HG03097 (cell line): ENCODE measurements around the gene CCDC182.

Experiments used
- ATAC-seq: cut with Tn5 transposase; IDR thresholded peaks from one replicate; pipeline ENCODE4 v1.9.1; 2021; ENCODE audit not compliant: unreplicated experiment, low FRiP score

Gene CCDC182

DNA sequence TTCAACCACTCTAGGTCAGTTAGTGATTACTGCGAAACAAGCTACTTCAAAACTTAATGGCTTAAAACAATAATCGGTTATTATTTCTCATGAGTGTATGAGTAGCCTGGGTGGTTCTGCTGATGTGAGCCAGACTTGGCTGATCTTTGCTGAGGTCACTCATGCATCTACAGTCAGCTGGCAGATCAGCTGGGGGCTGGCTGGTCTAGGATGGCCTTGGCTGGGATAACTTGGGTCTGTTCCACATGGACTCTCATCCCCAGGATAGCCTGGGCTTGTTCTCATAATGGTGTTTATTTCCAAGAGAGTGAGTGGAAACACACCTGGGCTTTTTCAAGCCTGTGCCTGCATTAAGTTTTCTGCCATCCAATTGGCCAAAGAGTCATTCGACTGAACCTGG, 13.0 kb downstream of the CCDC182 start:
- no peak for ATAC-seq

DNA sequence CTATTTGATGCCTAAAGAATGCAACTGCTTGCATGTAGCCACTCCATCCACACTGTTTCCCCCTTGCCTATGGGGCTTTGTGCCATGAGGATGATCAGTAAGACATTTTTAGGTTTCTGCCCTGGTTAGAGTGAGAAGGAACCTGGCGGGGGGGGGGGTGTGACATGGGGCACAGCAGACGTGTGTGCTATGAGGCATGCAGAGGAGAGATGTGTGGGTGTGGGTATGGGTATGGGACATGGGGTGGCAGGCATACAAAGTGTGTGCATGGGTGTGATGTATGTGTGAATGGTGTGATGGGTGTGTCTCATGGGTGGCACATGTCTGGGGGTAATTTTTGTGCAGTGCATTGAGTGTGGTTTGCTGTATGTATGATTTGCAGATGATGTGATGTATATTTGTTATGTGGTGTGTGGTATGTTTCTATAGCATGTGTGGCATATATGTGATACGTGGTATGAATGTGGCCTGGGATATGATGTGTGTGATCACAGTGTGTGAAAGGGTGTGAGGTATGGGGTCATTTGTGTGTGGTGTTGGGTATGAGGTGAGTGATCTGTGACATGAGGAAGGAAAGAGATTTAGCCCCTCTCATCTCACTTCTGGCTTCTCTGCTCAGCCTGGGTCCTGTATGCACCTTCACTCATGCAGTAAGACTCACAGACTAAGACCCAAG, 14.9 kb downstream of the CCDC182 start:
- no peak for ATAC-seq

DNA sequence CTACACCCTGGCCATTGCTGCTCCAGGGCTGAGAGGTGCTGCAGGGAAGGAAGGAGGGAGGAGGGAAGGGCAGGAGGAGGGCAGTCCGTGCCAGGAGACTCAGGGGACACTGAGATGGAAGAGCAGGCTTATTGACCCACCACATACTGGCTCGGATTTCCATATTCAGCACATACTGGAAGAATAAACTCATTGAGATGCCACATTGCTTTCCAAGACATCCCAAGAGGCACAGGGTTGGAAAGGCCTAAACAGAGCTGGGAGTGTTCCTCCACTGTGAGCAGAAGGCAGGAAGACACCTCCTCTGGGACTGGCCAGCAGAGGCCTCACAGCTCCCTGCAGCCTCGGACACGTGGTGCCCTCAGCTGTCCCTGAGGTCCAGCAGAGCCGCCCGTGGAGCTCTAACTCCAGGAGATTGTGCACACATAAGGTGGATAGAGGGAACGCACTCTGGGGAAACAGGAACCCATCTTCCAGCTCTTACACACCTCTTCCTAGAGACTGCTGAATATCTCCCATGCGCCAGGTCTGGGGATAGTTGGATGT, 17.4 kb downstream of the CCDC182 start:
- no peak for ATAC-seq

DNA sequence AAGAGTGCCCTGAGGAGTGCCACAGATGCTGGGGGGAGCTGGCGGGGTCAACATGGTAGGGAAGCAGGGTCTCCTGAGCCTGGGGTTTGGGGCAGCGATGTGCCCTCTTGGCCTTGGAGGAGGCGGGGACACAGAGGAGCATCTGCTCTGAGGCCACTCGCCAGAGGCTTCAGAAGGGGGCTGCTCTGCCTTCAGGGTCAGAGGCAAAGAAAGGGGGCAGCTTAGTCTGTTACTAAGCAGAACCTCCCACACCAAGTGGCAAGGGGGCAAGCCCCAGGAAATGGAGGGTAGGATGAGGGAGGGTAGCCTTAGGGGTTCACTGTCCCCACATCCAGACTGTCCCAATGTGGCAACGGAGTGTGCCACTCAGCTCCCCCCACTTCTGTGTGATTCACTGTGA, 18.3 kb downstream of the CCDC182 start:
- ATAC-seq, result no peak

DNA sequence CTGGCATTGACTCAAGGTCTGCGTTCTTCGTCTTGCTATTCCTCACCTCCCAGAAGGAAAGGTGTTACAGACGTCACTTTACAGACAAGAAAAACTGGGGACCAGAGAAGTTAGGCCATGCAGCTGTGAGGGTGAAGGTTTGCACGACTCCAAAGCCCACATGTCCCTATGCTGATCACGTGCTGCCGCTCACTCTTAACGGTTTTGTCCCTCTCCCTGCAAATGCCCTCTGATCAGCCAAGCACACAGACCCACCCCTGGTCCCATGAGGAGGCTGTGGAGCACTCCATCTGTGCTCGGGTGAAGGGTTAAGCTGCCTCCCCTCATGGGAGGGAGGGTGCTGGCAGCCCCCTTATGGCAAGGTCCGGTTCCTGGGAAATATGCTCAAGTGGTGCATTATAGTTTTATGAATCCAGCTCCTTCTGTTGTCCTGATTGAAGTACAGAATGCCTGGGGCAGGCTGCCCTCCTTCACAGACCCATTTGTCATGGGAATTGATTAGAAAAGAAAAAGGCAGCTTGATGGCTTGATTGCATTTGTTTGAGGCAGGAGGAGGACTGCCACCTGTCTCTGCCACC, 18.8 kb downstream of the CCDC182 start:
- no peak for ATAC-seq

DNA sequence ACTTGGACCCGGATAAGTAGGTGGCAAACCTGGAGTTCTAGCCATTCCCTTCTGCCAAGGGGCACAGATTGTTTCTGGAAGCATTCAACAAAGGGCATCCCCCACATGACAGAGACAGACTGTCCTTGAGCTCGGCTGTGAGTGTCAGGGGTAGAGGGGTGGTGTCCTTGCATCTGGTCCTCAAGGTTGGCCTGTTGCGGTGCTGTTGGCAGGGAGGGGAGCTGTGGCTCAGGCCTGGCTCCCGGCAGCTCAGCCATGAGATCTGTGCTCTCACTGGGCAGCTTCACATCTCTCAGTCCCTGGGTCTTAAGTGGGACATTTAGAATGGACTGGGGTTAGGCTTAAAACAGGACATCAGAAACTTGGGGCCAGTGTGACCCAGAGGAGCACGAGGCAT, 20.4 kb downstream of the CCDC182 start:
- ATAC-seq, result no peak

DNA sequence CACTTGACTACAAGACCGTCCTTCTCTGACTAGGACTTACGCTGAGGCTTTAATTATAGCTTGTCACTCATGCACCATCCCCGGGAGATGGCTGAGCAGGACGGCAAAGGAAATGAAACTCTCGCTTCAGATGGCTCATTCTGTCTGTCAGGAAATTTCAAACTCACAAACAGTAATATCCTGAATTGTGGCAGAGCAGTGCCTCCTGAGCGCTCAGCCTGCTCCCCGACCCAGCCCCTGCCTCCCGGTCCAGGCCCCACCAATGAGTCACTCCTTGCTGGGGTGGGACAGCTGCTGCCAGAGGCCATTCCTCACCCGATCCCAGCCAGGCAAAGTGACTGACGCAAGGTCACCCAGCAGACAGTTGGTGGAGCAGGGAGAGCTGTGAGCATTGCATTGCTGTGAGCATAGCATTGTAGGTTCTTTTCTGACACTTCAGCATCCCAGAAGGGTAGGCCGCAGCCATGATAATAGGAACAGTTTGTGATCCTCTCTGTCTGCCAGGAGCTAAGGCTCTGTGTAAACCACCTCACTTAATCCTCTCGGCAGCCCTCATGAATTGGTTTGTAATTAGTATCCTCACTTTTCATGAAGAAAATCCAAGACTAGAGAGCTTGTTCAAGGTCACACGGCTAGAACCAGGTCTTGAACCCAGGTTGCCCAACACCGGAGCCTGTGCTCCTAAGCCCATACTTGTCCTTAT, 20.9 kb downstream of the CCDC182 start:
- ATAC-seq, result peak; percentile 72

DNA sequence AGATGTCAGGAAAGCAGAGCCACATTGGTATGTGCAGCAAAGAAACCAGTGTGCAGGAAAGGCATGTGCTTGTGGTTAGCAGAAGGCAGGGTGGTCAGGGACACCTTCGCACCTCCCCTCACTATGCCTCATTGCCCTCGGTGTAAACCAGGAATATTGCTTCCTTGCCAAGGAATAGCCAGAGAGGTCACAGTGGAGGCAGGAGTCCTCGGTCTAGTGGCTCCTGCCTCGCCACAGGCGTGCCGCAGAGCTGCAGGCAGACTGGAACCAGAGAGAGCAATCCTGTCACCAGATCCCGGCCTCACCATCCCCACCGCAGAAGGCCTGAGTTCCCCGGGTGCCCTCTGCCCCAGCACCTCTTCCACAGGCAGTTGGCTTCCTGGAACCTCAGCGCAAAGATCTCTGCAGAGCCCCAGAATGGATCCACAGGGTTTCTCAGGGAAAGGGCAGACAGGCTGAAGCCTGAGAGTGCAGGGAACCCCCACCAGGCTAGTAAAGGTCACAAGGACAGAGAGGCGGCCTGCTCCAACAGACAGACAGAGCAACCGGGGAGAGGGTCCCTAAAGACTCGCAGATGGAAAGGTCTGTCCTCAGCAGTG, 21.6 kb downstream of the CCDC182 start:
- ATAC-seq, result no peak

DNA sequence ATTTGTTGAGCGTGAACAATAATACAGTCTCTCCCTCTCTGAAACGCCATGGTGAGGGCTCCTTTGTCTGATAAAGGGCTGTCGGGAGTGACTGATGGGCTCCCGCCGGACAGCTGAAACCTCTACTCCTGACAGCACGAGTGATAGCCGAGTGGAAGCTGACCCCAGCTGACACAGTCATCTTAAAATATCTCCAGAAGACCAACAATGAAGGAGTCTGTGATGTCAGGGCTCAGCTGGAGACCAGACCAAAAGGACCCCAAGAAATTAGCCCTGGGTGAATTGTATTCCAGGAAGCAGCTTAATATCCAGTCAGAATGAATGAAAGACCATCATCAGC, 22.4 kb downstream of the CCDC182 start:
- no peak for ATAC-seq

DNA sequence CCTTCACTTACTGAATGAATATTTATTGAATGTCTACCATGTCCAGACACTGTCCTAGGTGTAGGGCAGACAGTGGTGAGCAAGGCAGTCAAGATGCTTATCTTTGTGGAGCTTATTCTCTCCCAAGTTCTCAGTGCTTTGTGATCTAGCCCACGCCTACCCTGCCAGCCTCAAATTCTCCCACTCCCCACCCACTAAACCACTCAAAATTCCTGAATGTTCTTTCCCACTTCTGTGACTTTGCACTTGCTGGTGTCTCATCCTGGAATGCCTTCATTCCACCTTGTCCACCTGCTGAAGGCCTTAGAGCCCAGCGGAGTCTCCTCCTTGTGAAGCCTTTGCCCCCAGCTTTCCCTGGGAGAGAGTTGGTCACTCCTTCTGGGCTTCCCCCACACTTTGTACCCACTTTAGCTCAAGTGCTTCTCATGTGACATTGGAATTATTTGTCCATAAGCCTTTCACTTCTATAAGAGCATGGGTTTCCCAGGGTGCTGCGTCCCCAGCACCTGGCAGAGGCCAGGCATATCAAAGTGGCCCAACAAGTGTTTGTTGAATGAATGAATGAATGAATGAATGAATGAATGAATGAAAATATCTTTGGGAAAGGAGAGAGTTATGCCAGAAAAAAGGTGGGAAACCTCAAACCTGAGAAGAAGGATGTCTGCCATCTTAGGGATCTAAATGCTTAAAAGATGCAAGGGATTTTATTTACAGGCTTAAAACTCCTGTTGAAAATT, 23.0 kb downstream of the CCDC182 start:
- no peak for ATAC-seq

DNA sequence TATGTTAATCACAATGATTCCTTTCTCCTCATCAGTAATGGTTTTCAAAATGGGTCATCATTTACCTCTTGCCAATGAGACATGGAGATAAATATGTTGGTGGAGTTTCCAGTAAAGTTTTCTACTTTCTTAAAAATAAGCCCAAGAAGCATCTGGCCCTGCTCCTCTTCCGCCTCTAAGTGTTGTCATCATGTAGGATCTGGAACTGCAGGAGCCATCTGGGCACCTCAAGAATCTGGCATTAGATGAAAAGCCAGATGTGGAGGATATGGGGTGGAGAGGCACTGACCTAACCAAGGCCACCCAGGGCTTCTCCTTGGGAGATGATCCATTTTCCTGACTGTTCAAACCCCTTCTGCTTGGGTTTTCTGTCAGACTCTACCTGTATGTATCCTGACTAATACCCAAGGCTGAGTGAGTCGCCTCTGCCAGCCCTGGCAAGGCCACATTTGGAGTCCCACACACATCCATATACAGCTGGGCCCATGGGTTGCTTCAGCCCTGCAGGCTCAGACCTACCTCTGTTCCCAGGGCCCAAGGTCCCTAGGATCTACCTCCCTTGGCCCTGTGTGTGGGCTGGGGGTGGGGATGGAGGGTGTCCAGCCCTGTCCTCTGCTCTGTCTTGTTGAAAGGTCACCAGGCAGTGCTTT, 24.6 kb downstream of the CCDC182 start:
- ATAC-seq, result no peak

DNA sequence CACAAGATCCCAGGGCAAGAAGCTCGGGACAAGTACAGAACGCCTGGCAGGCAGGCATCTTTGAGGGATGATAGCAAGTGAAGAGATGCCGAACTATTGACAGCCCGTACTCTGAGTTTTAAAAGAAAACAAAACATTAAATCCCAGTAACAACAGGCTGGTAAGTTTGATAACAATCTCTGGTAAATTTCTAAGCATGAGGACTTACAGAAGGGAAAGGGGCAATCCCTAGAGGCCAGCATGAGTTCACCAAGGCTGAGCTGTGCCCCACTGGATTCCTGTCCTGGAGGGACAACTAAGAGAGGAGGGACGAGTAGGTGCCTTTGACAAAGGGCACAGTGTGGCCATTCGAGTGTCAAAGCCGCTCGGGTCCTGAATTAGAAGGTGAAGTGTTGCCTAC, 26.2 kb downstream of the CCDC182 start:
- ATAC-seq, result no peak

DNA sequence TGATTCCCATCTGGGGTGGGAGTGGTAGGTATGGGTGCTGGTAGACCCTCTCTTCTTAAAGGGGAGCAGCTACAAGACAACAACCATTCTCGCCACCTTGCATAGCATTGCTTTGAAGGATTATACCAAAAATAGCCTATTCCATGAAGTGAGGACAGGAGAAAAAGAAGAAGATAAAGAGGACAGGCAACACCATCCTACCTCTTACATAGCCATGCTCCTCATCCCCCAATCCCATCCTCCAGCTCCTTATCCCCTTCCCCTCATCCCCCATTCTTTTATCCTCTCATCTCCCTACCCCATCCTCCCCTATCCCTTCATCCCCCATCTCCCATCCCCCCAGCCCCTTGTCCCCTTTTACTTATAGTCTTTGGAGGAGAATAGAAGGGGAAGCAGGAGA, 29.1 kb downstream of the CCDC182 start:
- ATAC-seq, result no peak

DNA sequence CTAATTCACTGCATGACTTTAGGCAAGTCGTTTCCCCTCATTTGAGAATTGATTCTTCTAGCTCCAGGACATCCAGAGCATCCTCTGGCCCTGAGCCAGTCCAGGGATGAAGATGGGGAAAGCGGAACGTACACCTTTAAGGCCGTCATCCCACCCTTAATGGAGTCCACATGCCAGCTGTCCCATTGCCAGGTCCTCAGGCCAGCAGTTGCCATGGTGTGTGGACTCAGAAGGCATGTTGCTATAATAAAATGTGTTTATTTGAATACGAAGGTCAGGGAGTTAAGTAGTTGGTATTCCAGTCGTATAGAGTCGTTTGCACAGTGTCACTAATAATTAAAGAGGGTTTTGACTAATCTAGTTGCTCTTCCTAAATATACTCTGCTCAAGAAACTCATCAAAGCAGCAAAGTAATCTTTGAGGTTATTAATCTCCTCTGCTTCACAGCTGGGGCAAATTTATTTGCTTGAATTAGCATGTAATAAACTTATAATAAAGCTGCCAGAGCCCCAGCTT, 30.4 kb downstream of the CCDC182 start:
- no peak for ATAC-seq

DNA sequence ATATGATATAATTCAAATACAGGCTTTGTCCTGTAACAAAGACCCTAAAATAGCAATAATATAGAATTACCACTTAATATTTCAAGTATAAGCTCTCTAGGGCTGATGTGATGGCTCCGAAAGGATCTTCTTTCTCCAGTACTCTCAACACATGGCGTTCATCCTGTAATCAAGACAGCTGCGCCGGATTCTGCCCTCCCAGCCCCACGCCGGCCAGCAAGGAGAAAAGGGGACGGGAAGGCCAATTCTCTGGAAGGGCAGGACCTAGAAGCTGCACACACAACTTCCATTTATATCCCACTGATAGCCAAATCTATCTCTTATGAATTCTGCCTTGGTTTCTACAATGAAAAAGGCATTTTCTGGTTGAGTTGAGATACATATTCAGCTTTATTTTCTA, 32.0 kb downstream of the CCDC182 start:
- ATAC-seq, result no peak

DNA sequence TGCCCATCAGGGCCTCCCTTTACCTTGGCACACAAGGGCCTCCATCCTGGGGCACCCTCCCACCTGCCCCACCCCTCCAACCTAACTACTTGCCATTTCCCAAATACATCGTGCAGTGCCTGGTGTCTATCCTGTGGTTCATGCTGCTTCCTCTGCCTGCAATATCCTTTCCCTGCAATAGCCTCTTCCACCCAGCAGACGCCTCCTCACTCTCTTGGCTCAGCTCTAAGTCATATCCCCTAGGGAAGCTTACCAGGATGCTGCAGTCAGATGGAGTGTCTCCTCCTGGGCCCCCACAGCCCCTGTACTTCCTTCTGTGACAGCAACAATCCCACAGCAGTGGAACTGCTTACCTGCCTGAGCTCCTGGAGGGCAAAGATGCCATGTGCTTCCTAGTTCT, 36.7 kb downstream of the CCDC182 start:
- ATAC-seq, result no peak

DNA sequence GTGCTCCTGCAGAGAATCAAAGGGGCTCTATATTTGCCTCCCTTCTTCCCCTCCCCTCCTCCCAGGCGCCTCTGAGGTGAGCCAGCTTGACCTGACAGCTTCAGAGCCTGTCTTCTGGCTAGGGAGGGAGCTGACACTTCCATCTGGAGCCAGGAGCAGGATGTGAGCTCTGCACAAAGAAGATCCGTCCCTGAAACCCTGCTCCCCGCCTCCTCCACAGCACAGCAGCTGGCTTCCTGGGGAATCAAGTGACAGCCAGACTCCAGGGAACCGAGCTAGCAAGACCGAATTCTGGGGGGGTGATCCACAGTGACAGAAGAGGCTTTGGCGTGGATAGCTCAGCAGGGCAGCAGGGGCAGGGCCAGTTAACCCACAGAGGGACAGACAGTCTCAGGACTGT, 37.2 kb downstream of the CCDC182 start:
- no peak for ATAC-seq

DNA sequence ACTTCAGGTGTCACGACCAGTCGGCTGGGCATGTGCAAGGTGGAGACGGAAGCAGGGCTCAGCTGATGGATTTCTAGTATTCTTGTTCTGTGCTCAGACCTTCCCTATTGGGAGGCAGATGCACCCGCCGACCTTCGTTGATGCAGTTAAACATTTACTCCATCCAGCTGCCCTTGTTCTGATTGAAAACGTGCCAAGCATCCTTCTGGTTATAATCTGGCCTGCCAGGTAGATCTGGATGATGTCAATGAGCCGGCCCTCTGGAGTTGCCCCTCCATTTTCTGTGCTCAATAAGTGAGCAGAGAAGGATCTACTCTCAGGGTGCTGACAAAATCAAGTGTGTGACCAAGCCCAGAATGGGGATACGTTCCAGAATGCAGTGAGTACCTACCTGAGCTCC, 38.3 kb downstream of the CCDC182 start:
- no peak for ATAC-seq

DNA sequence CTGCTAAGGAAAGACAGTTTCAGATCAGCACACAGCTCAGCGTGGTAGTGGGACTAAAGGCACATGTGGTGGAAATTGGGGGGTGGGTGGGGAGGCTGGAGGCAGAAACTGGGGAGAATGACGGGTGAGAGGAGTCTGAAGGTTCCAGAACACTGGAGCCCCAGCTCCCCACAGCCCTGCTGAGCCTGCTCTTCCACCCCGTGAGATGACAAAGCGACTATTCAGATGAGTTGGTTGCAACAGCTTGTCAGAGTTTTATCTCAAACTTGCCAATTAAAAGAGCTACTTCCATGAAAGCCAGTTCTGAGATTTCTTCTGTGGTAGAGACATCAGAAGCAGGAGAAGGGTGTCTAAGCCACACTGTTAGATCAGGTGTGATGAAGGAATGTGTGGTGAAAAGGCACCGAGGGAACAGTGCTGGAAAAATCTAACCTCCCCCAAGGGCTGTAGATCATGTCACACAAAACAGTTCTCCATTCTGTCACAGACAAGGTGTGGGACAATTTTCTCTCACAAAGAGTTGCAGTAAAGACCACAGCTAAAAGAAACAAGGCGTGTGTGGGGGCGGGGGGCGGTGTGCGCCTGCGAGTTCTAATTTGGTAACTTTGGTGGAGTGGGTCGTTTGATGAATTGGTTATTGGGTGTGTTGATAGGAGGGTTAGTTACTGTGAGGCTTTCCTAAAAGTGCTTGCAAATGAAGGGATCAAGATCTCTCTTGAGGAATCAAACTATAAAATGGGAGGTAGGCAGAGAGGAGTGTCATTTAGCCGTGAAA, 39.0 kb downstream of the CCDC182 start:
- ATAC-seq, result no peak
